Prostate gland (tissue), 2 donors: ENCODE results near the gene INPP4B. TPM values are rescaled to one million over a fixed set of nuclear protein-coding genes. Genes with fewer than 3 reads are reported as not detected.
A peak's percentile ranks its signal among the peaks of the same experiment; 100 is the strongest.

Source experiments
- DNase-seq: peaks from one replicate; pipeline ENCODE4 v3.0.0-alpha.2; 2019; ENCODE audit warnings: low spot score
- H3K27ac ChIP-seq, 2 donors: fragments of 200-600 bp; sonication (generic); 2 replicates each; pipeline ENCODE4 v1.5.1; 2017 to 2019
- H3K27me3 ChIP-seq: fragments of 200-600 bp; sonication (generic); replicated peaks from 2 replicates; pipeline ENCODE4 v1.5.1; 2019; ENCODE audit not compliant: insufficient read depth
- H3K36me3 ChIP-seq, 2 donors: fragments of 200-600 bp; sonication (generic); 1 replicate in 1 of 2; 2 replicates in 1 of 2; pipeline versions ENCODE4 v1.5.1 to v1.8.1; 2017 to 2019
- H3K4me1 ChIP-seq: fragments of 200-600 bp; sonication (generic); replicated peaks from 2 replicates; pipeline ENCODE4 v1.5.1; 2019
- H3K4me3 ChIP-seq, 2 donors: fragments of 200-600 bp; sonication (generic); 2 replicates each; pipeline ENCODE4 v1.5.1; 2017 to 2019
- H3K9me3 ChIP-seq: fragments of 200-600 bp; sonication (generic); 2 replicates; pipeline ENCODE4 v1.5.1; 2017
- POLR2A ChIP-seq: fragments of 450-650 bp; IDR thresholded peaks from one replicate; pipeline ENCODE4 v1.6.1; 2016; ENCODE audit warnings: antibody characterized with exemption, mild to moderate bottlenecking
- POLR2AphosphoS5 ChIP-seq: sonication (generic); formaldehyde crosslinking; IDR thresholded peaks from one replicate; pipeline ENCODE4 v1.6.1; 2017; ENCODE audit warnings: antibody characterized with exemption
- WGBS: methylation state at CpG from one replicate; pipeline ENCODE4 v1.1.5; 2018; 5-methylcytosine and 5-hydroxymethylcytosine counted together
- intact Hi-C: fragments of 100-400 bp; cut with DNase I; formaldehyde crosslinking; loops from one replicate; pipeline ENCODE4 v1.14.2; 2022
- total RNA-seq, 2 donors: library from RNA; depleted of rRNA; stranded (reverse); fragments of >200 nt; gene quantifications; one replicate each; pipeline ENCODE4 v1.1.0, GENCODE V29; 2016
- TF ChIP-seq, protein P1 (sequence below), 4 experiments: fragments of 200-600 bp in 2 of 4; fragments of 450-650 bp in 2 of 4; sonication (generic) in 2 of 4; IDR thresholded peaks; 1 replicate in 3 of 4; 2 replicates in 1 of 4; pipeline ENCODE4 v1.5.1; 2016 to 2019; ENCODE audit warnings: antibody characterized with exemption in 4 of 4, mild to moderate bottlenecking in 2 of 4, moderate library complexity in 2 of 4

The INPP4B gene
- 10 to 100 TPM; 22.3 to 49.7 TPM for total RNA-seq

DNA sequence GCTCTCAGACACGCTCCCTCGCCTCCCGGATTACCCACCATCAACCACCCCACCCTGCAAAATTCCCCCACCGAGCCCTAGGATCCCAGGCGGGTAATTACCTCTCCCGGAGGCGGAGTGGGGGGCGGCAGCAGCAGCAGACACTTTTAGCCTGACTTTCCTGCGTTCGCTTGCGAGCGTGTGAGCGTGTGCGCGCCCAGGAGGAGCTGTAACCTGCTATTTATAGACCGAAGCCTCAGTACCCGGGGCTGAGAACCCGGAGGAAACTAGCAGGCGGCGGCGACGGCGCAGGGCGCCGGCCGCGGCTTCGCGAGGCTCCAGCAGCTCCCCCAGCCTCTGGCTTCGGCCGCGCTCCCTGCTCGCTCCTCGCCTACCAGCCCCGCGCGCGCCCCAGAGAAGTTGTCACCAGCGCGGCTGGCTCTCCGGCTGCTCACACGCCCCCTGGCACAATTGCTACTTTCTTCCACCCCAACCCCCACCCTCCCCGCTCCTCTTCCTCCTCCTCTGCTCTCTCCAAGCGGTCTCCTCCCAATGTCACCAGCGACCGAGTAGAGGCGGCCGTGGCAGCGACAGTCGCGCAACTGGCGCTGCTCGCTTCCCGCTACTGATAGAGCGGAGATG, at the start of gene INPP4B:
Gene INPP4B, minus strand, starts transcription at position 194 of the 621 bp plus-strand sequence.
- TF ChIP-seq POLR2A (no peak), POLR2AphosphoS5 (no peak)
- TF ChIP-seq, protein P1, sequence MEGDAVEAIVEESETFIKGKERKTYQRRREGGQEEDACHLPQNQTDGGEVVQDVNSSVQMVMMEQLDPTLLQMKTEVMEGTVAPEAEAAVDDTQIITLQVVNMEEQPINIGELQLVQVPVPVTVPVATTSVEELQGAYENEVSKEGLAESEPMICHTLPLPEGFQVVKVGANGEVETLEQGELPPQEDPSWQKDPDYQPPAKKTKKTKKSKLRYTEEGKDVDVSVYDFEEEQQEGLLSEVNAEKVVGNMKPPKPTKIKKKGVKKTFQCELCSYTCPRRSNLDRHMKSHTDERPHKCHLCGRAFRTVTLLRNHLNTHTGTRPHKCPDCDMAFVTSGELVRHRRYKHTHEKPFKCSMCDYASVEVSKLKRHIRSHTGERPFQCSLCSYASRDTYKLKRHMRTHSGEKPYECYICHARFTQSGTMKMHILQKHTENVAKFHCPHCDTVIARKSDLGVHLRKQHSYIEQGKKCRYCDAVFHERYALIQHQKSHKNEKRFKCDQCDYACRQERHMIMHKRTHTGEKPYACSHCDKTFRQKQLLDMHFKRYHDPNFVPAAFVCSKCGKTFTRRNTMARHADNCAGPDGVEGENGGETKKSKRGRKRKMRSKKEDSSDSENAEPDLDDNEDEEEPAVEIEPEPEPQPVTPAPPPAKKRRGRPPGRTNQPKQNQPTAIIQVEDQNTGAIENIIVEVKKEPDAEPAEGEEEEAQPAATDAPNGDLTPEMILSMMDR (IDR thresholded peaks at IDR 0.05) = no peak
- H3K27me3 ChIP-seq = no peaks in the 10 kb centered on the region
- H3K9me3 ChIP-seq = no peaks in the 10 kb centered on the region
- under 1% methylated on average over 55 of the region's 55 CpGs for WGBS
- peak within 1 kb of the TSS; percentile 35 to 46 for H3K27ac ChIP-seq
- peak; percentile 15 for DNase-seq
- H3K4me3 ChIP-seq = peak within 1 kb of the TSS; percentile 40 to 52
- no peaks in the 10 kb centered on the region for H3K36me3 ChIP-seq
- no peaks in the 10 kb centered on the region for H3K4me1 ChIP-seq
- intact Hi-C loops = loop anchor here (5.0 kb wide), 1 partner anchor 719 kb away; no protein-coding TSS in a partner anchor

DNA sequence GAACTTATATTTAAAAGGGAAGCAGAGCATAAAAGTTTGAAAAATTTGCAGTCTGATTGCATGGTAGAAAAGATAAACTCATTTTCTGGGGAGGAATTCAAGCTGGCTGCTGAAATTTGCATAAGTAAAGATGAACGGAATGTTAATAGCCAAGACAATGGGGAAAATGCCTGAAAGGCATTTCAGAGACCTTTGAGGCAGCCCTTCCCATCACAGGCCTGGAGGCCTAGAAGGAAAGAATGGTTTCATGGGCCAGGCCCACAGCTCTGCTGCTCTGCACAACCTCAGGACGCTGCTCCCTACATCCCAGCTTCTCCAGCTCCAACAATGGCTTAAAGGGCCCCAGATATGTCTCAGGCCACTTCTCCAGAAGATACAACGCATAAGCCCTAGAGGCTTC, 46.9 kb upstream of the INPP4B start:
- TF ChIP-seq, protein P1 (IDR thresholded peaks at IDR 0.05) = no peak
- no peak for TF ChIP-seq POLR2A
- no peak for TF ChIP-seq POLR2AphosphoS5
- Histone ChIP-seq H3K27me3 (no peaks in the 10 kb centered on the region), H3K4me1 (no peaks in the 10 kb centered on the region), H3K4me3 (no peak overlapping the region), H3K27ac (no peak overlapping the region), H3K36me3 (no peaks in the 10 kb centered on the region), H3K9me3 (no peaks in the 10 kb centered on the region)
- 73% methylated on average over 3 of the region's 3 CpGs for WGBS
- intact Hi-C loops = no loop called here
- no peak for DNase-seq

DNA sequence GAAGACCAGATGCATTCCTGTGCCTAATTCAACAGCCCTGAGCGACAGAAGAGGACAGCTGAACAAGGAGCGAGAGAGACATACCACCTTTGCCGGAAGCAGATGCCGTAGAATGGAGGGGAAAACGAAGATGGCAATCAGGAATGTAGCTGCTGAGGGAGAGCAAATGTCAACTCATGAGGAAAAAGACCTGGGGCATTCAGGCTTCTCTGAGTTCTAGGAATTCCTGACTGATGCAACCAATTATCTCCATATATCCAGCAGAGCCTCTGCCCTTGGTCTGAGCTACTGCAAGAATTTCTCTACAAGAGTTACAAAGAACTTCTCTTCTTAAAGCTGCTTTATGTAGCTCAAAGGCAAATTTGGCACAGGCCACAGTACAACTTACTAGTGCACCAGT, 40.5 kb upstream of the INPP4B start:
- 65% methylated on average over 5 of the region's 5 CpGs for WGBS

DNA sequence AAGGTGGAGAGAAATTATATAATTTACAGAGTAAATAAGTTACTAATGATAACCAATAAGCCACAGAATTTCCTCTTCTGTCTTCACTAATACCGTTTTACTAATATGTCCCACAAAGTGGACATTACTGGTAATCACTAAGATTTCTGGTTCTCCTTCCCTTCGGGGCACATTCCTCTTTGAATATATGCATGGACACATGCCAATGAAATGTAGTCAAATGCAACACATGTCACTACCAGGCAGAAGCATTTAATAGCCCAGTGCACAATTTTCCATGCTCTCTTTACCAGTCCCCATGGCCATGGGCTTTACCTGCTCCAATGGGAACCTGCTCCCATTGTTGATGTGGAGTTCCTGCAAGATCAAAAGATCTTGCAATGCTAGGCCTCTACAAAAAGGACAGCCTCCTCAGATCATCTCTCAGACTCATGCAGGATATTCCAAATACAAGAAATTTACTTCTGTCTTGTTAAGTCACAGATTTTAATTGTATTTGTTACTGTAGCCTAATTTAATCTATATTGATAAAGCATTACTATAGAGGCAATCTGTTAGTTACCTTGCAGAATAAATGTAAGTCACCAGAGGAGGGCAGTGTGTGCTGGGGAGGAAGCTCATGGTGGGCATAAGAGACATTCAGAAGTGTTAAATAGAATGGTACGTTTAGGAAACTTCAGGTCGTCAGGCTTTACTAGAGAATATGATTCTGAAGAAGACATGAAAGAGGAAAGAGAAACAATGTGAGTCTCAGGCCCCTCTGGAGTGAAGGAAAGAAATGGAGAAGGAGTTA, 37.1 kb upstream of the INPP4B start:
- H3K27ac ChIP-seq = no peak overlapping the region
- no peaks in the 10 kb centered on the region for H3K27me3 ChIP-seq
- H3K4me3 ChIP-seq = no peak overlapping the region
- H3K4me1 ChIP-seq = no peaks in the 10 kb centered on the region
- intact Hi-C loops = loop anchor here (5.0 to 10.0 kb wide), 2 partner anchors 144 to 202 kb away; no protein-coding TSS in a partner anchor
- DNase-seq = no peak
- TF ChIP-seq POLR2A = no peak
- TF ChIP-seq, protein P1 (IDR thresholded peaks at IDR 0.05) = peak in 1 of 4 experiments; percentile 21
- TF ChIP-seq POLR2AphosphoS5 = no peak
- H3K36me3 ChIP-seq = no peaks in the 10 kb centered on the region
- H3K9me3 ChIP-seq = no peaks in the 10 kb centered on the region
- WGBS = 42% methylated on average over 4 of the region's 4 CpGs

More for the DNA sequence above, 40.5 kb upstream of the INPP4B start:
- Histone ChIP-seq H3K9me3 (no peaks in the 10 kb centered on the region), H3K4me1 (no peaks in the 10 kb centered on the region), H3K36me3 (no peaks in the 10 kb centered on the region), H3K27me3 (no peaks in the 10 kb centered on the region), H3K27ac (no peak overlapping the region), H3K4me3 (no peak overlapping the region)
- TF ChIP-seq, protein P1 (IDR thresholded peaks at IDR 0.05) = no peak
- TF ChIP-seq POLR2A (no peak), POLR2AphosphoS5 (no peak)
- no peak for DNase-seq
- intact Hi-C loops = loop anchor here (10.0 kb wide), 1 partner anchor 198 kb away; no protein-coding TSS in a partner anchor
